HepG2 (cell line): ENCODE data around the gene NFKB2. TPM values are rescaled to one million over a fixed set of nuclear protein-coding genes. Genes with fewer than 3 reads are reported as not detected.

Source experiments
- AGO1 ChIP-seq: fragments of 200-400 bp; formaldehyde crosslinking; IDR thresholded peaks from 2 replicates; pipeline ENCODE4 v1.6.1; 2017; ENCODE audit warnings: mild to moderate bottlenecking, low read depth, low read length, moderate library complexity; ENCODE audit not compliant: poor library complexity, severe bottlenecking
- ASH2L ChIP-seq: fragments of 300-600, 200-600 bp; sonication (generic); IDR thresholded peaks from 2 replicates; pipeline ENCODE4 v1.7.0; 2017; ENCODE audit warnings: low read depth, mild to moderate bottlenecking, moderate library complexity, mixed read lengths, low read length; ENCODE audit not compliant: insufficient read length
- ATRX ChIP-seq: sonication (generic); formaldehyde crosslinking; IDR thresholded peaks from 2 replicates; pipeline ENCODE4 v1.4.0; 2020; ENCODE audit warnings: missing genetic modification reagents, borderline replicate concordance
- CREM ChIP-seq, 2 experiments: sonication (generic) in 1 of 2; formaldehyde crosslinking in 1 of 2; IDR thresholded peaks; 2 replicates each; pipeline versions ENCODE4 v1.4.0 to v1.6.1; 2016 to 2020; ENCODE audit warnings: antibody characterized with exemption in 1 of 2, mild to moderate bottlenecking in 1 of 2, missing genetic modification reagents in 1 of 2
- E2F1 ChIP-seq: sonication (generic); formaldehyde crosslinking; IDR thresholded peaks from 2 replicates; pipeline ENCODE4 v1.5.0; 2020; ENCODE audit warnings: missing genetic modification reagents
- ELF1 ChIP-seq: sonication (generic); formaldehyde crosslinking; IDR thresholded peaks from 2 replicates; pipeline ENCODE4 v1.4.0; 2020; ENCODE audit warnings: missing genetic modification reagents
- PPARG ChIP-seq: conservative IDR thresholded peaks from 2 replicates; pipeline ENCODE4 v1.6.1; 2016; ENCODE audit warnings: missing biosample characterization, missing genetic modification reagents
- PRDM4 ChIP-seq: sonication (generic); formaldehyde crosslinking; IDR thresholded peaks from 2 replicates; pipeline ENCODE4 v1.9.0; 2021; ENCODE audit warnings: missing genetic modification reagents, borderline replicate concordance
- RAD21 ChIP-seq: fragments of 450-650 bp; formaldehyde crosslinking; IDR thresholded peaks from 2 replicates; pipeline ENCODE4 v1.5.0; 2020; ENCODE audit warnings: mild to moderate bottlenecking
- SATB2 ChIP-seq: sonication (generic); formaldehyde crosslinking; IDR thresholded peaks from 2 replicates; pipeline ENCODE4 v1.5.0; 2020; ENCODE audit warnings: missing genetic modification reagents
- TFAP4 ChIP-seq: sonication (generic); IDR thresholded peaks from 2 replicates; pipeline ENCODE4 v1.6.1; 2016; ENCODE audit warnings: low read depth, borderline replicate concordance
- TGIF2 ChIP-seq: IDR thresholded peaks from 2 replicates; pipeline ENCODE4 v1.6.1; 2016; ENCODE audit warnings: control low read depth, missing compliant biosample characterization
- THRA ChIP-seq: sonication (generic); formaldehyde crosslinking; IDR thresholded peaks from 2 replicates; pipeline ENCODE4 v1.4.0; 2020; ENCODE audit warnings: missing genetic modification reagents, borderline replicate concordance
- ZBTB37 ChIP-seq: sonication (generic); formaldehyde crosslinking; IDR thresholded peaks from 2 replicates; pipeline ENCODE4 v1.4.0; 2020; ENCODE audit warnings: mild to moderate bottlenecking, missing genetic modification reagents
- ZMYM2 ChIP-seq: sonication (generic); formaldehyde crosslinking; IDR thresholded peaks from 2 replicates; pipeline ENCODE4 v1.8.0; 2022; ENCODE audit warnings: mild to moderate bottlenecking, missing genetic modification reagents
- ZNF136 ChIP-seq: sonication (generic); formaldehyde crosslinking; IDR thresholded peaks from 2 replicates; pipeline ENCODE4 v1.8.1; 2022; ENCODE audit warnings: low read depth, mild to moderate bottlenecking, moderate library complexity, missing genetic modification reagents
- ZNF441 ChIP-seq: sonication (generic); formaldehyde crosslinking; IDR thresholded peaks from 2 replicates; pipeline ENCODE4 v1.7.0; 2021; ENCODE audit warnings: missing genetic modification reagents, borderline replicate concordance
- ZNF446 ChIP-seq: sonication (generic); formaldehyde crosslinking; IDR thresholded peaks from 2 replicates; pipeline ENCODE4 v1.5.0; 2020; ENCODE audit warnings: mild to moderate bottlenecking, missing genetic modification reagents
- ZNF672 ChIP-seq: sonication (generic); formaldehyde crosslinking; IDR thresholded peaks from 2 replicates; pipeline ENCODE4 v1.8.1; 2022; ENCODE audit warnings: missing genetic modification reagents
- ZNF878 ChIP-seq: sonication (generic); formaldehyde crosslinking; IDR thresholded peaks from 2 replicates; pipeline ENCODE4 v1.8.1; 2023; ENCODE audit warnings: mild to moderate bottlenecking, missing genetic modification reagents, moderate library complexity
- polyA plus RNA-seq, 8 experiments: library from polyadenylated mRNA; depleted of rRNA in 3 of 8; stranded (reverse) in 7 of 8; unstranded in 1 of 8; fragments of >200 nt; fragmentation: Illumina TruSeq in 4 of 8; extraction: Trizol in 4 of 8; gene quantifications; 2 replicates each; pipeline versions ENCODE4 v1.2.1 to v1.2.3, GENCODE V29; 2011 to 2016; ENCODE audit warnings: low read depth in 4 of 8, missing spikeins in 1 of 8, mixed read lengths in 1 of 8; ENCODE audit not compliant: insufficient read depth in 1 of 8
- total RNA-seq, 5 experiments: library from RNA; depleted of rRNA; stranded (reverse); fragments of >200 nt; fragmentation: Illumina TruSeq; extraction: Trizol; gene quantifications; 2 replicates each; pipeline ENCODE4 v1.2.3, GENCODE V29; 2016; ENCODE audit warnings: low read depth in 1 of 5

NFKB2 gene
- total and polyA plus RNA-seq, 2 of the 13 experiments (the other 11 are each of a cell fraction or from before 2014, with no cell fraction given): 7.7 to 12.5 TPM

GRCh38 chr10:102394079-102394800, 1.3 kb upstream of the NFKB2 start (continued):
- TF ChIP-seq PRDM4 (no peak), E2F1 (CRISPR knock-in tag) (peak; percentile 78), ZNF672 (CRISPR knock-in tag) (no peak), THRA (CRISPR knock-in tag) (no peak; the same call in 1 of the 2 replicates), SATB2 (0 out of 2 replicates have a peak, but pooled peaks have one; percentile 66), AGO1 (peak; percentile 40), ASH2L (peak; percentile 73), ZNF136 (CRISPR knock-in tag) (no peak), ZNF446 (CRISPR knock-in tag) (peak; percentile 78; the same call in 1 of the 2 replicates), ZMYM2 (0 out of 2 replicates have a peak, but pooled peaks have one; percentile 49), ELF1 (CRISPR knock-in tag) (peak; percentile 84), ZNF878 (CRISPR knock-in tag) (peak; percentile 89), TFAP4 (peak; percentile 41; the same call in 1 of the 2 replicates), RAD21 (CRISPR knock-in tag) (peak; percentile 93), TGIF2 (CRISPR knock-in tag) (peak; percentile 92), ZNF441 (CRISPR knock-in tag) (peak; percentile 86; the same call in 1 of the 2 replicates), ATRX (CRISPR knock-in tag) (no peak), CREM (IDR thresholded peaks at IDR 0.05) (peak; percentile 97), CREM (CRISPR knock-in tag; IDR thresholded peaks at IDR 0.05) (peak; percentile 73; the same call in 1 of the 2 replicates), ZBTB37 (CRISPR knock-in tag) (no peak), PPARG (CRISPR knock-in tag) (no peak; the same call in 1 of the 2 replicates)
